Caco-2 (cell line): Measurements from ENCODE around the gene EFCAB7. TPM values are rescaled to one million over a fixed set of nuclear protein-coding genes. Genes with fewer than 3 reads are reported as not detected.
"Not testable (repeated sequence)": the region's sequence is repeated elsewhere in the genome, so short reads cannot be mapped to it uniquely, and the experiment has no call there.

ENCODE experiments used
- BruUV-seq: library from RNA; stranded (reverse); fragments of 400-500 nt; replicated peaks from 2 replicates; lab custom pipeline; 2021; lab: Mats Ljungman, UMichigan
- CTCF ChIA-PET: fragments of 300-600 bp; sonication (Branson Sonifier 250); formaldehyde crosslinking; loops from one replicate; lab custom pipeline; 2022; ENCODE audit warnings: antibody characterized with exemption; lab: Charles Lee
- POLR2A ChIA-PET: fragments of 300-600 bp; sonication (Branson Sonifier 250); formaldehyde crosslinking; loops from one replicate; lab custom pipeline; 2022; ENCODE audit warnings: antibody characterized with exemption; lab: Charles Lee
- DNase-seq, 2 experiments: peaks; one replicate each; pipeline versions ENCODE4 v3.0.0 to v3.0.0-alpha.2; 2020 to 2022
- H3K27me3 ChIP-seq: replicated peaks from 2 replicates; pipeline ENCODE4 v1.6.0; 2011; ENCODE audit warnings: low read length; ENCODE audit not compliant: control insufficient read depth, insufficient read depth
- H3K36me3 ChIP-seq: 2 replicates; pipeline ENCODE4 v1.5.1; 2011; ENCODE audit warnings: low read length; ENCODE audit not compliant: control insufficient read depth, insufficient read depth
- H3K4me1 ChIP-seq: fragments of 250-450 bp; sonication (Bioruptor Pico); 2 replicates; pipeline ENCODE4 v1.5.1; 2020; ENCODE audit warnings: mild to moderate bottlenecking
- H3K4me3 ChIP-seq: 2 replicates; pipeline ENCODE4 v1.5.1; 2011; ENCODE audit warnings: low read depth, mild to moderate bottlenecking, control low read depth, low read length
- H3K9me3 ChIP-seq: fragments of 250-450 bp; sonication (Bioruptor Pico); 2 replicates; pipeline ENCODE4 v1.5.1; 2020; ENCODE audit warnings: mild to moderate bottlenecking, moderate library complexity
- H3K27ac Mint-ChIP-seq: one replicate; pipeline ENCODE4 v1.8.0; 2022; ENCODE audit warnings: mixed read lengths; ENCODE audit not compliant: unreplicated experiment
- H3K27me3 Mint-ChIP-seq: one replicate; pipeline ENCODE4 v1.8.0; 2022; ENCODE audit warnings: mixed read lengths; ENCODE audit not compliant: insufficient read depth, unreplicated experiment
- H3K36me3 Mint-ChIP-seq: one replicate; pipeline ENCODE4 v1.8.0; 2022; ENCODE audit warnings: mild to moderate bottlenecking, mixed read lengths; ENCODE audit not compliant: insufficient read depth, unreplicated experiment
- H3K4me1 Mint-ChIP-seq: one replicate; pipeline ENCODE4 v1.8.0; 2022; ENCODE audit warnings: low read depth, mixed read lengths; ENCODE audit not compliant: unreplicated experiment
- H3K4me3 Mint-ChIP-seq: one replicate; pipeline ENCODE4 v1.8.0; 2022; ENCODE audit warnings: mild to moderate bottlenecking, moderate library complexity, mixed read lengths; ENCODE audit not compliant: unreplicated experiment
- H3K9me3 Mint-ChIP-seq: one replicate; pipeline ENCODE4 v1.8.0; 2022; ENCODE audit warnings: mixed read lengths; ENCODE audit not compliant: unreplicated experiment
- CTCF ChIP-seq, 2 experiments: fragments of 200-600 bp in 1 of 2; IDR thresholded peaks; 1 replicate in 1 of 2; 2 replicates in 1 of 2; pipeline versions ENCODE4 v1.5.1 to v1.8.0; 2011 to 2022; ENCODE audit warnings: antibody characterized with exemption in 1 of 2, control low read depth in 1 of 2, inconsistent platforms in 1 of 2, low read depth in 1 of 2, low read length in 1 of 2, mild to moderate bottlenecking in 1 of 2, moderate library complexity in 1 of 2; ENCODE audit not compliant: insufficient read depth in 1 of 2, severe bottlenecking in 1 of 2, unreplicated experiment in 1 of 2
- intact Hi-C: fragments of 100-400 bp; cut with micrococcal nuclease; formaldehyde crosslinking; loops from one replicate; pipeline ENCODE4 v1.10.0; 2022; ENCODE audit not compliant: unreplicated experiment
- total RNA-seq: library from RNA; stranded (reverse); gene quantifications from 2 replicates; pipeline ENCODE4 v1.2.3, GENCODE V29; 2022

The EFCAB7 gene
- total RNA-seq, 1 experiment from 2014 or later: 3.2 TPM

- H3K9me3 Mint-ChIP-seq: no peaks in the 10 kb centered on the region
- H3K27me3 Mint-ChIP-seq: no peaks in the 10 kb centered on the region
- H3K4me3 Mint-ChIP-seq: no peak overlapping the region
- ChIA-PET CTCF (interaction anchor here (0.6 to 1.1 kb wide), 2 partner anchors 157 to 671 kb away, joined by 4 to 5 read pairs; no protein-coding TSS in a partner anchor), POLR2A (no interaction called here)
- BruUV-seq: no TSS peak
- intact Hi-C loops: loop anchor here (1.0 kb wide), 1 partner anchor 671 kb away; no protein-coding TSS in a partner anchor
- Histone ChIP-seq H3K4me3 (no peak overlapping the region), H3K4me1 (no peaks in the 10 kb centered on the region), H3K27me3 (no peaks in the 10 kb centered on the region), H3K36me3 (no peaks in the 10 kb centered on the region), H3K9me3 (no peaks in the 10 kb centered on the region)
- no peaks in the 10 kb centered on the region for H3K4me1 Mint-ChIP-seq
- peak in 1 of 2 experiments; percentile 16 for DNase-seq
- H3K27ac Mint-ChIP-seq: no peak overlapping the region
- H3K36me3 Mint-ChIP-seq: no peaks in the 10 kb centered on the region
- TF ChIP-seq CTCF (IDR thresholded peaks at IDR 0.05; ENCODE audit: insufficient read depth in 1 of 2, low read depth in 1 of 2, low read length in 1 of 2, severe bottlenecking in 1 of 2, unreplicated experiment in 1 of 2): peak; percentile 29 to 69
Measured at GRCh38 chr1:63575340-63575826, 52.1 kb downstream of the EFCAB7 start.

- H3K36me3 Mint-ChIP-seq, H3K9me3 ChIP-seq, H3K4me3 ChIP-seq, H3K27ac Mint-ChIP-seq, H3K36me3 ChIP-seq, DNase-seq, H3K27me3 ChIP-seq, H3K4me3 Mint-ChIP-seq, H3K9me3 Mint-ChIP-seq, intact Hi-C loops, CTCF ChIA-PET, BruUV-seq, H3K4me1 Mint-ChIP-seq, POLR2A ChIA-PET, H3K27me3 Mint-ChIP-seq: not testable (repeated sequence)
- H3K4me1 ChIP-seq: peaks cover 14% of the 10 kb centered on the region
Measured at GRCh38 chr1:63586326-63586725, 63.0 kb downstream of the EFCAB7 start.

GRCh38 chr1:63590166-63590560 is 66.8 kb downstream of the EFCAB7 start:
- no peak for TF ChIP-seq CTCF (IDR thresholded peaks at IDR 0.05; ENCODE audit: insufficient read depth in 1 of 2, low read depth in 1 of 2, low read length in 1 of 2, severe bottlenecking in 1 of 2, unreplicated experiment in 1 of 2)
- intact Hi-C loops: no loop called here

More at GRCh38 chr1:63590166-63590560, 66.8 kb downstream of the EFCAB7 start:
- Histone ChIP-seq H3K9me3 (no peaks in the 10 kb centered on the region), H3K36me3 (no peaks in the 10 kb centered on the region), H3K4me1 (peaks cover 16% of the 10 kb centered on the region), H3K4me3 (no peak overlapping the region), H3K27me3 (no peaks in the 10 kb centered on the region)
- Mint-ChIP-seq H3K27ac (no peak overlapping the region), H3K9me3 (no peaks in the 10 kb centered on the region), H3K36me3 (no peaks in the 10 kb centered on the region), H3K27me3 (no peaks in the 10 kb centered on the region), H3K4me1 (no peaks in the 10 kb centered on the region), H3K4me3 (no peak overlapping the region)
- DNase-seq: no peak
- BruUV-seq: no TSS peak
- ChIA-PET CTCF (no interaction called here), POLR2A (no interaction called here)
